CD4-positive, alpha-beta memory T cell (primary cell): ENCODE data around the gene CHST7. TPM values are rescaled to one million over a fixed set of nuclear protein-coding genes. Genes with fewer than 3 reads are reported as not detected.
A peak's percentile ranks its signal among the peaks of the same experiment; 100 is the strongest.

Experiments used
- CTCF ChIA-PET: fragments of 350-600 bp; sonication (Branson Sonifier 250); formaldehyde crosslinking; loops from one replicate; lab custom pipeline; 2021; ENCODE audit warnings: inconsistent platforms; ENCODE audit not compliant: partially characterized antibody; lab: Charles Lee
- POLR2A ChIA-PET: fragments of 350-600 bp; sonication (Branson Sonifier 250); formaldehyde crosslinking; loops from one replicate; lab custom pipeline; 2021; ENCODE audit not compliant: partially characterized antibody; lab: Charles Lee
- DNase-seq, 5 donors: peaks; one replicate each; pipeline versions ENCODE4 v3.0.0 to v3.0.0-alpha.2; 2020 to 2022; ENCODE audit warnings: mixed read lengths in 1 of 5
- H3K27ac ChIP-seq: one replicate; pipeline ENCODE4 v1.7.0; 2013; ENCODE audit warnings: low read depth, low read length
- H3K27me3 ChIP-seq: 2 replicates; pipeline ENCODE4 v1.7.0; 2013; ENCODE audit warnings: mild to moderate bottlenecking, low read length, moderate library complexity; ENCODE audit not compliant: insufficient read depth
- H3K36me3 ChIP-seq: 2 replicates; pipeline ENCODE4 v1.7.0; 2013; ENCODE audit warnings: mild to moderate bottlenecking, low read length, moderate library complexity; ENCODE audit not compliant: insufficient read depth
- H3K4me1 ChIP-seq: 2 replicates; pipeline ENCODE4 v1.7.0; 2013; ENCODE audit warnings: mild to moderate bottlenecking, low read length, moderate library complexity; ENCODE audit not compliant: insufficient read depth
- H3K4me3 ChIP-seq, 2 donors: one replicate each; pipeline ENCODE4 v1.7.0; 2013; ENCODE audit warnings: low read length in 2 of 2, mild to moderate bottlenecking in 1 of 2
- H3K9me3 ChIP-seq, 2 donors: one replicate each; pipeline ENCODE4 v1.7.0; 2013; ENCODE audit warnings: low read length in 2 of 2, control low read depth in 1 of 2; ENCODE audit not compliant: control insufficient read depth in 1 of 2
- H3K27ac Mint-ChIP-seq, 7 donors: one replicate each; pipeline ENCODE4 v1.8.0; 2020 to 2021; ENCODE audit warnings: mixed read lengths in 7 of 7, mild to moderate bottlenecking in 6 of 7, inconsistent platforms in 3 of 7, moderate library complexity in 3 of 7
- H3K27me3 Mint-ChIP-seq, 2 donors: one replicate each; pipeline ENCODE4 v1.8.0; 2020 to 2021; ENCODE audit warnings: mixed read lengths in 2 of 2
- H3K36me3 Mint-ChIP-seq, 2 donors: one replicate each; pipeline ENCODE4 v1.8.0; 2020 to 2021; ENCODE audit warnings: mixed read lengths in 2 of 2, inconsistent platforms in 1 of 2, mild to moderate bottlenecking in 1 of 2
- H3K4me1 Mint-ChIP-seq, 4 donors: one replicate each; pipeline ENCODE4 v1.8.0; 2020 to 2021; ENCODE audit warnings: mixed read lengths in 4 of 4, mild to moderate bottlenecking in 1 of 4
- H3K4me3 Mint-ChIP-seq, 8 donors: one replicate each; pipeline ENCODE4 v1.8.0; 2020 to 2021; ENCODE audit warnings: mixed read lengths in 8 of 8, mild to moderate bottlenecking in 7 of 8, moderate library complexity in 6 of 8, inconsistent platforms in 3 of 8
- H3K9me3 Mint-ChIP-seq, 8 donors: one replicate each; pipeline ENCODE4 v1.8.0; 2020 to 2021; ENCODE audit warnings: mixed read lengths in 8 of 8, mild to moderate bottlenecking in 5 of 8, inconsistent platforms in 3 of 8, moderate library complexity in 1 of 8
- intact Hi-C: fragments of 100-400 bp; cut with micrococcal nuclease; formaldehyde crosslinking; loops from one replicate; pipeline ENCODE4 v1.15.1; 2023
- polyA plus RNA-seq, 2 donors: library from polyadenylated mRNA; unstranded; fragments of 300-500 nt; fragmentation: Illumina TruSeq; gene quantifications; one replicate each; pipeline ENCODE4 v1.2.3, GENCODE V29; 2021
- total RNA-seq, 2 experiments: library from RNA; stranded (reverse); gene quantifications; one replicate each; pipeline ENCODE4 v1.2.3, GENCODE V29; 2021

CHST7 gene
- total and polyA plus RNA-seq, 4 experiments from 2014 or later = 8.9 to 16.2 (median 11.6) TPM

DNA sequence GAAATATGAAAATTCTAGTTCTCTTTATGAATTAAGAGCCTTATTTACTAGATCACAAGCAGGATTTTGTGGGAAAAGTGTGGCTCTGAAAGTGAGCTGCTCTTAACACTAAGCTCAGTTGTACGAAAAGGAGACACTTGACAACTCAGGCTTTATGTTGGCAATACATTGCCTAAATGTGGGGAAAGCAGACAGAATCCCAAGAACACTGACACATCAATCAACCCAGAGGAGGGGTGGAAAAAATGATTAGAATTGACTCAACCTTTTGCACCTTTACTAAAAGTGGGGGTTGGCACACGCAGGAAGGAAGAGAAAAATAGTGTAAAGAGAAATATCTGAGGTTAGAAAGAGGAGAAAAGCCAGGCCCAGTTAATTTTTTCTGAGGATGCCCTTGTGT, 61.6 kb downstream of the CHST7 start:
- Mint-ChIP-seq H3K4me3 (peak overlapping the region in 2 of 8 donors; percentile 17 to 49), H3K36me3 (no peaks in the 10 kb centered on the region), H3K27me3 (no peaks in the 10 kb centered on the region), H3K4me1 (peaks cover 3 to 18% (median 11%) of the 10 kb centered on the region in 4 donors), H3K9me3 (no peaks in the 10 kb centered on the region), H3K27ac (no peak overlapping the region)
- ChIA-PET CTCF (no interaction called here), POLR2A (no interaction called here)
- peaks cover 20% of the 10 kb centered on the region for H3K4me1 ChIP-seq
- intact Hi-C loops = no loop called here
- H3K27ac ChIP-seq = no peak overlapping the region
- H3K27me3 ChIP-seq = no peaks in the 10 kb centered on the region
- H3K9me3 ChIP-seq = no peaks in the 10 kb centered on the region
- DNase-seq = no peak
- H3K36me3 ChIP-seq = no peaks in the 10 kb centered on the region
- no peak overlapping the region for H3K4me3 ChIP-seq

GRCh38 chrX:46636223-46636622, 62.7 kb downstream of the CHST7 start:
- intact Hi-C loops = no loop called here
- ChIA-PET POLR2A (no interaction called here), CTCF (interaction anchor here (2.4 kb wide), 1 partner anchor 81 kb away, joined by 6 read pairs; no protein-coding TSS in a partner anchor)
- H3K36me3 ChIP-seq = no peaks in the 10 kb centered on the region
- H3K9me3 Mint-ChIP-seq = no peaks in the 10 kb centered on the region
- H3K4me3 Mint-ChIP-seq = no peak overlapping the region
- no peak for DNase-seq
- H3K27ac Mint-ChIP-seq = no peak overlapping the region
- peaks cover 20% of the 10 kb centered on the region for H3K4me1 ChIP-seq
- H3K36me3 Mint-ChIP-seq = no peaks in the 10 kb centered on the region
- H3K4me3 ChIP-seq = no peak overlapping the region
- H3K27me3 Mint-ChIP-seq = no peaks in the 10 kb centered on the region
- H3K27ac ChIP-seq = no peak overlapping the region
- peaks cover 3 to 20% (median 11%) of the 10 kb centered on the region in 4 donors for H3K4me1 Mint-ChIP-seq
- H3K27me3 ChIP-seq = no peaks in the 10 kb centered on the region
- no peaks in the 10 kb centered on the region for H3K9me3 ChIP-seq

GRCh38 chrX:46637938-46638337, 64.4 kb downstream of the CHST7 start:
- H3K4me1 ChIP-seq = peaks cover 20% of the 10 kb centered on the region
- Mint-ChIP-seq H3K9me3 (no peaks in the 10 kb centered on the region), H3K4me3 (no peak overlapping the region), H3K27me3 (no peaks in the 10 kb centered on the region), H3K4me1 (peaks cover 7 to 29% (median 16%) of the 10 kb centered on the region in 4 donors), H3K27ac (peak overlapping the region in 1 of 7 donors; percentile 57), H3K36me3 (no peaks in the 10 kb centered on the region)
- H3K36me3 ChIP-seq = no peaks in the 10 kb centered on the region
- intact Hi-C loops = no loop called here
- H3K27me3 ChIP-seq = no peaks in the 10 kb centered on the region
- CTCF ChIA-PET = interaction anchor here (0.5 to 2.4 kb wide), 2 partner anchors 83 to 120 kb away, joined by 3 to 6 read pairs; no protein-coding TSS in a partner anchor
- H3K9me3 ChIP-seq = no peaks in the 10 kb centered on the region
- DNase-seq = peak in 1 of 5 donors; percentile 39
- POLR2A ChIA-PET = interaction anchor here (1.5 kb wide), 1 partner anchor 64 kb away, joined by 4 read pairs; no protein-coding TSS in a partner anchor
- no peak overlapping the region for H3K27ac ChIP-seq
- H3K4me3 ChIP-seq = no peak overlapping the region

DNA sequence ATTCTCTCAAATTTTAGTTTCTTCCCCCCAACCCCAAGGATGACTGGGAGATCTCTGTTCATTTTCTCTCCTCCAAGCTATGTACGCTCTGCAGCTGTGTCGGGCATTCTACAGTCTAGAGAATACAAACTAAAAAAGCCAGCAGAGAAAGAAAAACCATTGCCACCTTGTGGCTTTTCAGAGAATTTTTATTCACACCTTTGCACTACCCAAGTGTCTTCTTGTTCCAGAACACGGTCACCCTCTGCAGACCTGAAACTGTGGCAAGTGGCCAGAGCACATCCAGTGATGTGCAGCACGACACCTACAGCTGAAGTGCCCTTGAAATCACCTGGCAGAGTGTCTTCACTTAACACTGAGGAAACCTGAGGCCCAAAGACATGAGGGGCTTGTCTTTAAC, 68.6 kb downstream of the CHST7 start:
- ChIA-PET POLR2A (interaction anchor here (0.8 to 1.2 kb wide), 4 partner anchors 50 to 68 kb away, joined by 3 to 11 read pairs (median 3); partner anchors contain the start of gene CHST7), CTCF (interaction anchor here (0.8 to 2.9 kb wide), 20 partner anchors 11 to 262 kb away, joined by 3 to 32 read pairs (median 4); no protein-coding TSS in a partner anchor)
- H3K27me3 ChIP-seq = no peaks in the 10 kb centered on the region
- H3K4me1 Mint-ChIP-seq = peaks cover 4 to 13% (median 6%) of the 10 kb centered on the region in 4 donors
- no peak overlapping the region for H3K27ac Mint-ChIP-seq
- H3K9me3 Mint-ChIP-seq = no peaks in the 10 kb centered on the region
- no peaks in the 10 kb centered on the region for H3K36me3 ChIP-seq
- H3K27ac ChIP-seq = no peak overlapping the region
- H3K4me3 ChIP-seq = no peak overlapping the region
- H3K36me3 Mint-ChIP-seq = no peaks in the 10 kb centered on the region
- no peaks in the 10 kb centered on the region for H3K9me3 ChIP-seq
- H3K27me3 Mint-ChIP-seq = no peaks in the 10 kb centered on the region
- H3K4me1 ChIP-seq = no peaks in the 10 kb centered on the region
- H3K4me3 Mint-ChIP-seq = peak overlapping the region in 1 of 8 donors; percentile 11
- intact Hi-C loops = loop anchor here (1.0 kb wide), 2 partner anchors 69 to 87 kb away; partner anchors contain the start of gene CHST7
- DNase-seq = peak in 4 of 5 donors; percentile 39 to 46 (median 42)

GRCh38 chrX:46643636-46644035, 70.1 kb downstream of the CHST7 start:
- H3K9me3 ChIP-seq = no peaks in the 10 kb centered on the region
- Mint-ChIP-seq H3K27me3 (no peaks in the 10 kb centered on the region), H3K4me3 (no peak overlapping the region), H3K27ac (no peak overlapping the region), H3K36me3 (no peaks in the 10 kb centered on the region), H3K9me3 (no peaks in the 10 kb centered on the region), H3K4me1 (peaks cover 4 to 13% (median 6%) of the 10 kb centered on the region in 4 donors)
- intact Hi-C loops = no loop called here
- POLR2A ChIA-PET = no interaction called here
- no peaks in the 10 kb centered on the region for H3K36me3 ChIP-seq
- H3K4me3 ChIP-seq = no peak overlapping the region
- no peak overlapping the region for H3K27ac ChIP-seq
- CTCF ChIA-PET = interaction anchor here (1.1 to 2.9 kb wide), 3 partner anchors 33 to 89 kb away, joined by 3 to 19 read pairs (median 16); no protein-coding TSS in a partner anchor
- H3K4me1 ChIP-seq = no peaks in the 10 kb centered on the region
- H3K27me3 ChIP-seq = no peaks in the 10 kb centered on the region
- no peak for DNase-seq

DNA sequence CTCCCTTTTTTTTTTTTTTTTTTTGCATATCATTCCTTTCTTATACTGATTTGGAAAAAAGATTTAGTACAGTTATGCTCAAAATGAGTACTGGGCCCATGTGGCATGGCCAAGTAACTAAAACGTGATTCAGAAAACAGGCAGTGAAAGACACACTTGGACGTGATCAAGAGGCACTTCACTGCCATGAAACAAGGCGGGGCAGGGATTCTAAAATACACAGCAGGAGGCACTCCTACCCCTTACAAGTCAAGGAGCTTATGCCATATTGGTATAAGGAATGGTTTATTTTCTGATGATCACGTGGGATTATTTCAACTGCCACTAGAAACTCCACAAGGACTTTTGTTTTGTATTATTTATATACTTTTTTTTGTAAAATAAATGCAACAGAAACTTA, 72.0 kb downstream of the CHST7 start:
- no peaks in the 10 kb centered on the region for H3K4me1 ChIP-seq
- no peaks in the 10 kb centered on the region for H3K27me3 ChIP-seq
- ChIA-PET CTCF (interaction anchor here (1.5 kb wide), 1 partner anchor 73 kb away, joined by 5 read pairs; no protein-coding TSS in a partner anchor), POLR2A (no interaction called here)
- no peak overlapping the region for H3K4me3 Mint-ChIP-seq
- H3K27ac ChIP-seq = no peak overlapping the region
- H3K36me3 ChIP-seq = no peaks in the 10 kb centered on the region
- DNase-seq = no peak
- H3K36me3 Mint-ChIP-seq = no peaks in the 10 kb centered on the region
- no peak overlapping the region for H3K4me3 ChIP-seq
- no peaks in the 10 kb centered on the region for H3K9me3 Mint-ChIP-seq
- H3K4me1 Mint-ChIP-seq = peaks cover 4 to 13% (median 6%) of the 10 kb centered on the region in 4 donors
- no peak overlapping the region for H3K27ac Mint-ChIP-seq
- no peaks in the 10 kb centered on the region for H3K27me3 Mint-ChIP-seq
- intact Hi-C loops = no loop called here
- no peaks in the 10 kb centered on the region for H3K9me3 ChIP-seq

- Mint-ChIP-seq H3K9me3 (no peaks in the 10 kb centered on the region), H3K4me3 (no peak overlapping the region), H3K27me3 (no peaks in the 10 kb centered on the region), H3K27ac (peak overlapping the region in 1 of 7 donors; percentile 55), H3K36me3 (no peaks in the 10 kb centered on the region), H3K4me1 (peaks cover under 1 to 2% (median 1%) of the 10 kb centered on the region in 4 donors)
- intact Hi-C loops = no loop called here
- Histone ChIP-seq H3K27ac (no peak overlapping the region), H3K4me1 (no peaks in the 10 kb centered on the region), H3K9me3 (no peaks in the 10 kb centered on the region), H3K36me3 (no peaks in the 10 kb centered on the region), H3K4me3 (no peak overlapping the region), H3K27me3 (no peaks in the 10 kb centered on the region)
- no peak for DNase-seq
- CTCF ChIA-PET = no interaction called here
- POLR2A ChIA-PET = no interaction called here
These were observed 73.7 kb downstream of the CHST7 start for GRCh38 chrX:46647251-46647650.
